GM03348 (cell line): ENCODE results near the gene TOMM40L.

Experiments used
- DNase-seq: peaks from one replicate; pipeline ENCODE4 v3.0.0; 2012; ENCODE audit warnings: low spot score

TOMM40L gene

DNA sequence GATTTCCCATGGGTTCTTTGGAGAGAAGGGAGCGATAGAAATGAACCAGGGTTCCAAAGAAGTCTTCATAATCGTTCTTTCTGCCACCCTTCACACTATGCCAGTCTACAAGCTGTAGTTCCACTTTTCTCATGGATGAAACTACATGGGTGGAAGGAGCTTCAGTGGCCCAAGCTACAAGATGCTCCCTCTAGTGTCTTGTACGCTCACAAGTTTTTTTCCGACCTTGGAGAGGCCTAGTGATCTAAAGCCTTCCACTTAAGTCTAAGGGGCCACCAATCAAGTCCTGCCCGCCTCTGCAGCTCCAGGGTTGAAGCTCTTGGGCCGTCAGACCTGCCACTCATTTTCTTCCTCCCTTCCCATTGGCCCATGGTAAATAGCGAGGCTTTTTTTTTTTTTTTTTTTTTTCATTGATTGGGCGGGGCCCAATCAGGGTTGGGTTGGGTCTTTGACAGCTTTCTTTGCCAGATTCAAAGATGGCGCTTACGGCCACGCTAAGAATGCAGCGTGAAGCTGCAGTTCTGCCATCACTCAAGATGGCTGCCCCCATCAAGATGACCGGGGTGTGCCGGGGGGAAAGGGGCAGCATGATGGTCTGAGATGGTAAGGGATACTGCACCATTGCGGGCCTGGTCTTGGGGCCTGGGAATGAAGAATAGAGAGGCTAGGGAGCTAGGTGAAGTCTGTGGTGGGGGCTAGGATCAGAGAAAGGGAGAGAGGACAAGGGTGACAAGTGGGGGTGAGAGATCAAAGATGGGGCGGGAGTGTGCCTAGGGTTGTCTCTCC is at the start of gene TOMM40L:
TOMM40L (plus strand) TSS at position 527 of the 786 bp plus-strand sequence. CDS start 430 bp downstream, outside the sequence.
- peak; percentile 96 for DNase-seq

DNA sequence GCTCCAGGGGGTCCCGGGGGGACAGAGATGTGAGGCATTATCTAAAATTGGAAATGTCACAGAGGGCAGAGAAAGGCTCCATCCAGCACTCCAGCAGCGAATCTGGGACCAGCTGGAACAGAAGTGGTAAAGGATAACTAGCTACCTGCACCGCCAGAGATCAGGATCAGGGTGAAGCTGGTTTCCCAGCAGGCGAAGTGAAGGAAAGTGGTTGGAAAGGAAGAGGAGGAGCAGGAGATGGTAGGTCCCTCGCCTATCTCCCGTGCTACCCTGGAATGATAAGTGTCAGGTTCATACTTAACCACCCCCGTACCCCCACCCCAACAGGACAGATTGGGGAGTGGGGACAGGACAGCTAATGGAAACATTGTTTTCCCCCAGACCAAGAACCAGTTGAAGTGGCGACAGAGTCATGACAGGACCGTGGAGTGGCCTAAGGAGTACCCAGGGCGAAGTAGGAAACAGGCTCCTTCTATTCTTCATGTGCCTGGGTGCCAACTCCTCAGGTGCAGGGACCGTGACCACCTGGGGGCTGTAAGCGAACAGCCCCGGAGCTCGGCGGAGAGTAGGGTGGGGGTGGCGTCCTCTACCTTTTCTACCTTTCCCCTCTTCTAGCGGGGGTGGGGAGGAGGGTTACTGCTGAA is 49.3 kb upstream of the TOMM40L start:
- DNase-seq = no peak

DNA sequence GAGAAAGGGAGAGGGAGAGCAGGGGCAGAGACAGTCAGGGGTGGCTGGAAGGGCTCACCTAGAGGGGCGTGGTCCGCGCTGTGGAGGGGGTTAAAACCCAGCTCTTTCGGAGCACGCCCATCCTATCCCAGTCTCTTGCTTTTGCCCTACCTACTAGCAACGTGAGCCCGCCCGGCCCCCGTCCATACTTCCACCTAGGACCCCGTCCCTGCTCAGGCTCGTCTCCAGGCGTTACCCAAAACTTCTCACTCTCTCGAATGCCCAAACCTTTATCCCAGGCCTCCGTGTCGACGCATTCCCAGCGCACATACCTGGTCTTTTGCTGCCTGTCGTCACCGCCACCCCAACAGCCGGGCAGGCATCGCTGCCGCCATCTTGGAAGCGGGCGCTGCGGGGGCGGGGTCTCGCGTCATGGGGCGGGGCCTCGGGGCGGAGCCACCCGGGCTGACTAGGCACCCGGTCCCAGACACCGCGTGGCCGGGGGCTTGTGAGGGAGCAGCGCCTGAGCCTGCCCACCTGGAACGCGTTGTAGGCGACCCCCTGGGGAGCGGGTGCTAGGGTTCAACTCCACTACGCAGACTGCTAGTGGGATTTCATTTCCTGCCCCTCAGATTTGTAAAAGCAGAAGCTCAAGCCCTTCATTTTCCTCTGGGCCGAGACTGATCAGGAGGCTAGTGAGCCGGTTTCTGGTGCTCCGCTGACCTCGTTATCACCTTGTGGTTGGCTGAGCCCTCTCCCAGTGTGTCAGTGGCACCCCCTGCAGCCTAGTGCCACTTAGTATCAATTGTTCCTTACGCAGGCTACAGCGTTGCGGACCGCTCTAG is 48.5 kb upstream of the TOMM40L start, which contains the start of gene B4GALT3:
B4GALT3 (minus strand) TSS at position 396 of the 824 bp plus-strand sequence. CDS start 1,447 bp downstream, outside the sequence.
- DNase-seq = peak; percentile 97

DNA sequence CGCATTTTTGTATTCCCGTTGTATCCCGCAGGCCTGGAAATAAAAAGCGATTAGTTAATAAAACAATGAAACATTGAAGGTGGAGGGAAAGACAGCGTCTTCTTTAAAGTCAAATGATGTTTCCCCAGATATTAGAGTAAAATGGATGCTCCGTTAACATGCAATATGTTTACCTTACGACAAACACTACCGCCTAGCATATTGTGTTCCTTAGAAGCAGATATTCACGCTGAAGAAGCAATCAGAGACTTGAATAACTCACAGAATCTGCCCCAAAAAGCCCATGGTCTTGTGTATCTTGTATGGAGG is 48.0 kb upstream of the TOMM40L start:
- no peak for DNase-seq

DNA sequence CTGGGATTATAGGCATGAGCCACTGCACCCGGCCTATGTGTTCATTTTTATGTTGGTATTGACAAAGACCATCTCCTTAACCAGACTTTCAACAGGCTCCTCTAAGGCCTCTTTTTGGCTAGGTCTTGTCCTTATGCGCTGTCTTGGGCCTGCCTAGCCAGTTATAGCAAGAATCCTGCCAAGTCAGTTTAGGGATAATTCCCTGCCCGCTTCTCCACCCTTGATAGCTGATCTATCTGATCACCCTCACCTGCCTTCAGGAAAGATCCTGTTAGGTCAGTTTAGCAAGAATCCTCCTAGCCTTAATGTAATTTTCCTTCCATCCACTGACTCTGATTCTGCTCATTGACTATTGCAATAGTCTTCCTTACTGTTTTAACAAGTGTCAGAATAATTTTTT is 46.2 kb upstream of the TOMM40L start:
- no peak for DNase-seq

DNA sequence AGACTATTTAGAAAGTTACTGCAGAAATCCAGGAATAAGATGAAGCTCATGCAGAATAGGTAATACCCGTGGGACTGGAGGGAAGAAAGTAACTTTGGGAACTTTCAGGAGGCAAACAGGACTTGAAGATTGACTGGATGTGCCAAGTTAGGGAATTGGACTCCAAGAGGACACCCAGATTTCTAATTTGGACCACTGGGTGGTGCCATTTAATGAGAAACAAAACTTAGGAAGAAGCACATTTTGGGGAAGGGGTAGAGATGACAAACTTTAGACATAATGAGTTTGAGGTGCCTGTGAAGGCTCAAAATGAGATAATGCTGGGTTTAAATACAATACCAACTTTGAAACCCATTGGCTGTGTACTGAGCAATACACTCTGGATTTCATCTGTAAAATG is 45.2 kb upstream of the TOMM40L start:
- DNase-seq = no peak

DNA sequence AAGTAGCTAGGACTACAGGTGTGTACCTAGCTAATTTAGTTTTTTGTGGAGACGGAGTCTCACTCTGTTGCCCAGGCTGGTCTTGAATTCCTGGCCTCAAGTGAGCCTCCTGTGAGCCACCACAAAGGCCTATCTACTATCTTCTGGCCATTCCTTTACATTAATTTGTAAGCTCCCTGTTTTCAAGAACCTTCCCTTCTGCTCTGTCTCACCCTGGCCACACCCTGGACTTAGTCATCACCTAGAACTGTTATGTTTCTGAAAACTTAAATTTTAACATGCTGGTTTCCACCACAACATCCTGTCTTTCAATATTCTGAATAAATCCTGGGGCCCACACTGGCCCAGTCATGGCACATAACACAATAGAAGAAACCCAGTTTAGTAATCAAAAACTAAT is 43.6 kb upstream of the TOMM40L start:
- peak; percentile 44 for DNase-seq

DNA sequence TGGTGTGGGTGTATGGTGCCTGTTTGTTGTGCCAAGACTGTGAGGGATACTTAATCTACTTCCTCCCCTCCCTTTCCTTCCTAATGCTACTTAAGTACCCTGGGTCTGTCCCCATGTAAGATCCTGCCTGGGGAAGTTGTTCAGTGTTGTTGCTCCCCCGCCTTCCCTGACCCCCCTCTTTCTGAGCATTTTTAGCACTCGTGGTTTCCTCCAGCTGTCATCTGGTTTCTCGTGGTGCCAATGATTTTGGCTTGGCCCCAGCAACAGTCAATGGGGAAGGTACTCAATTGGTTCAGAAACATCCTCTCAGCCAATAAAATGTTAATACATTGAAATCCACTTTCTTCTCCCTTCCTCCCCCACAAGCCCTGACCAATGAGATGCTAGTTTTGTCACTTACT is 40.6 kb upstream of the TOMM40L start:
- DNase-seq = peak; percentile 83

DNA sequence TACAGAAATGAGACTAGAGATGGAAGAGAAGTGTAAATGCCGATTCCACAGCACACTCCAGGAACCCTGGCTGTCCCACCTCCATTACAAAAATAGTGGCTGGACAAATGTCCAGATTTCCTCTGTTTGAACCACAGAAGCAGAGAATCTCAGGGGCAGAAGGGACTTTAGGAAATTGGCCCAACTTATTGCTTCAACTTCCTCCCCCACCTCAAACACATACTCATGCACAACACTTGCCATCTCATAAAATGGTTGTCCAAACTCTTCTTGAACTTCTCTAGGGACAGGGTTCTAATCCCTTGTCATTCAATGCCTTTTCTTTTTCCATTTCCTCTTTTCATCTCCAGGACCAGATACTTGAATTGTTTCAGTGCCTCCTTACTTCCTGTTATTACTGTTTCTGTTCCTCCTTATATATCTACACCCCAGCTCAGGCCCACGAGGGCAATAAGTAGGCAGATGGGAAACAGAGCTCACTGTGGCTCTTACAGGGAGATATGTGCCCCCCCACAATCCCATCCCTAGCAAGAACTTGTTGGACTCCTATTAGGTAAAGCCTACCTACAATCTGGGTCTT is 40.0 kb upstream of the TOMM40L start:
- DNase-seq = no peak

DNA sequence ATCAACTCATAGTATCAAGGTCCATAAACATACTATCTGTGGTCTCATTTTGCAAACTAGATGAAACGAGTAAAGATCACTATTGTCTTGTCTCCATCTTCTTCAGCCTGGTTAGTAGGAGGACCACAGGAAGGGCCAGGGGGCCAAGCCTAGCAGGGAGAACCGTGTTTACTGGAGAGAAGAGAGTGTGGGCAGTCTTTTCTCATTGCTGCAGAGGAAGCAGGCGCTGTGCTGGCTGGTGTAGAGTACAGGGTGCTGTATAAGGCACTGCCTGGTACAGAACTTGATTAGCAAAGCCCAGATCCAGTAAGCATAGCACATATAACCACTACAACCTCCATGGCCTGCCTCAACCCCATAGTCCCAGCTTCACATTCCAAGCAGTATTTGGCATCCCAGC is 38.5 kb upstream of the TOMM40L start:
- DNase-seq = no peak

DNA sequence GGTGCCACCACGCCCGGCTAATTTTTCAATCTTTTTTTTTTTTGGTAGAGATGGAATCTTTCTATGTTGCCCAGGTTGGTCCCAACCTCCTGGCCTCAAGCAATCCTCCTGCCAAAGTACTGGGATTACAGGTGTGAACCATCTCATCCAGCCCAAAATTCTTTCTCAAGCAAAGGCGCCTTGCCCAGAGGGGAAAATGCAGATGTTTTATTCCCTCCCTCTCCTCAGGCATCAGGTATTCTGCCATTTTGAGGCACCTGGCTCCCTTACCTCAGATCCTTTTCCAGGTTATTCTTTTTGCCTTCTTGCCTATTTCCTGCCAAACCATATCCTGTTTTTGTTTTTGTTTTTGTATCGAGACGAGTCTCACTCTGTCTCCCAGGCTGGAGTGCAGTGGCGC is 37.5 kb upstream of the TOMM40L start:
- no peak for DNase-seq

DNA sequence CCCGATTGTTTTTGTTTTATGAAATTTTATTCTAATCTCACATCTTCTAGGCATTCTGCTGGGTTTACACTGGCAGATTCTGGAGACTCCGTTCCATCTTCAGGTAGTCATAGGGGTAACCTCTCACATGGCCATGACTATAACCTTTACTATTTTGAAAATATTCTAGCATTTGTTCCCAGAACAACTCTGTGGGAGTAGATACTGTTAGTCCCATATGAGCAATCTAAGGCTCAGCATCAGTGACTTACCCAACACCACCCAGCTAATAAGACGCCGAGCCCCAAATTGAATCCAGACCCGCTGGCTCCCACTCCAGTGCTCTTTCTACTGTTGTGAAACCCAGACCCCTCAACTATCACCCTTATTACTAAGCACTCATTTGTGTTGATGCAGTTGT is 36.8 kb upstream of the TOMM40L start:
- no peak for DNase-seq

DNA sequence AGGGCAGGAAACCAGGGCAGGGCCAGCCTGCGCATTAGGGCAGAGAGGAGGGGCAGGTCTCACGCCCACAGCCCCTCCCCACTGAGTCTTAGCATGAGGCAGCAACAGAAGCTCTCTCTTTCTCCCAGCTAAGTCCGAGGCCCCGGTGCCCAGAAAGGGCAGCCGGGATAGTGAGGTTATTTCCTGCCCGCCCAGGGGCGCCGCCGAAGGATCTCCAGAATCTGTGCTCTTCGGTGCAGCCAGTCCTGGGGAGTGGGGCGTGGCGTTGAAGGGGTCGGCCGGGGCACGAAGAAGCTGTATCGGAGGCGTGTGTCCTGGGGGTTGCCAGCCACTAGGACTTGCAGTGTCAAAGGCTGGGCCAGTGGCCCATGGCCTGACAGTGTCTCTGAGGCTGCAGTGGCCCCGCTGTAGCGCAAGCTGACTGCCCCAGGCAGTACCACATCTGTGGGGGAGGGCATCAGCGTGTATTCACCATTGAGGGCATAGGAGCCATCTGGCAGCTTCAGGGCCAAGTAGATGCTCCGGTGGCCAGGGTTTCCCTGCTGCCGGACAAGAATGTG is 34.8 kb upstream of the TOMM40L start:
- no peak for DNase-seq

DNA sequence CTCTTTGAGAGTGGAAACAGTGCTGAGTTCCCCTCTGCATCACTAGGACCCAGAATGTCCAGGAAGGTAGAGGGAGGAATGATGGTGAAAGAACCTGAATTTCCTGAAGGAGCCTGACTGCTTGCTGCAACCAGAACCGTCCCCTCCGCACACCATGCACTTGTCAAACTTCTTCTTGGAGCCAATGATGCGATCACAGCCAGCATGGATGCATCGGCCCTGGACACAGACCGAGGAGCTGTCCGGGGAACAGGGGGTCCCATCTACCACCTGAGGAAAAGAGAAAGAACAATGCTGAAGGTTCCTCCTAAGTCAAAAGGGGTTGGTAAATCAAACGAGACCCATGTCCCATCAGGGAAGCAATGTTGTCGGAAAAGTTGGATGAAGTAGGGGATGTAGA is 33.9 kb upstream of the TOMM40L start:
- no peak for DNase-seq

DNA sequence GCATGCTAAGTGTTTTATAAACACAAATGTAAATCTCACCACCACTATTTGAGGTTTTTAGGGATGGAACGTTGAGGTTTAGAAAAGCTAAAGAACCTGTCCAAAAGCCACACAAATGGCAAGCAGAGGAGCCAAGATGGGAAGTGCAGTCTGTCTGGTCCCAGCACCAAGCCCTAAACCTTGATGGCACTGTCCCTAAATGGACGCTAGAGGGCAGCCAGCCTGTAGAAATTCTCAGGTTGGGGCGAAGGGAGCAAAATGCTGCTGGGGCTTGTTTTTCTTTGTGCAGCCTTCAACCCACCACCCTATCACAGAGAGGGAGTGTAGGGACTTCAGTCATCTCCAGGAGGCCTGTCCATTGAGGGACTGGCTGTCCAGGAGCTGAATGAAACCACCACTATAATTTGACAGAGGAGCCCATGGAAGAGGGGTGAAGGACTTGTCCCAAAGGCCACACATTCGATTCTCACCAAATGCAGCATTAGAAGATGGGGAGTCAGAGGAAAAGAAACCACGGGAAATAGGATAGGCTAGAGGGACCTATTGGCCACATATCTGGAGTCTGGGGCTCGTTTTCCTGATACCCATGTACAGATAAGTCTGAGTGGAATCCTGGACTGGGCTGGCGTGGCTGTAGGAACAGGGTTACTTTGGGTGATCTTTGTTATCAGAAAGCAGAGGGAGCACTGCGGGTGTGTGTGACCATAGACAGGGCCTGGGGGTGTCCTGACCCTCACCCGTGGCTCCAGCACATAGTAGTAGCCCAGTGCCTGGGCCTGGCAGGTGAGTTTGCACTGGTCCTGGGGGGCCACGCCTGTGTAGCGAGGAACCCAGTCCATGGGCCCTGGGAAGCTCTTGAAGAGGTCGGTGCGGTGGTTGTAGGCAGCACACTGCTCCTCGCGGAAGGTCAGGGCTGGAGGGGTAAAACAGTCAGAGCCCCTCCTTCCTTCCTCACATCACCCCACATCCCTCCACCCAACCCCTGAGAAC is 33.1 kb upstream of the TOMM40L start:
- peak; percentile 84 for DNase-seq

DNA sequence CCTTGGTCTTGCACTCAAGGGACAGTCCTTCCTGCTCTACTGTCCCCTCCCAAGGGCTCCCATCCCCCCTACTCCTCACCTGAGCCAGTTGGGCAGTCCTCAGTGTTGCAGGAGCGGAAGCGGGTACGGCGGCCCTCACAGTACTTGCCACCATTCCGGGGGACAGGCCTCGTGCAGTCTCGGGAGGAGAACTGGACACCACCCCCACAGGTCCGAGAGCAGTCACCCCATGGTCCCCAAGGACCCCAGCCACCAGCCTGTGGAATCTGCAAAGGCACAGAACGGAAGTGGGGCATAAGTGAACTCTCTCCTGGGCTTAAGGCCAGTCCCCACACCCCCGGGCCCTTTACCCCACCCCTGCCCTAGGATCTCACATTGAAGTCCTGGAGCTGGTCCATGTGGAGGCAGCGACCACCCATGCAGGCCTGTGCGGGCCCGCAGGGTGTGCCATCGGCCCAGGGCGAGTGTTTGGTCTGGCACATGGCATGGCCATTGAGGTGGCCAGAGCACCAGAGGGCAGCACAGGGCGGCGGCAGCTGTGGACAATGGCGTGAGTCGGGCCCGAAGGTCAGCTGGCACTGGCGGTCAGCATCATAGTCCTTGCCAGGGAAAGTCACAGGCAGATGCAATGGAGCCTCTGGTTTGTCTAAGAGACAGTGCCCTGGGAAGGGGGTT is 32.2 kb upstream of the TOMM40L start:
- DNase-seq = no peak

DNA sequence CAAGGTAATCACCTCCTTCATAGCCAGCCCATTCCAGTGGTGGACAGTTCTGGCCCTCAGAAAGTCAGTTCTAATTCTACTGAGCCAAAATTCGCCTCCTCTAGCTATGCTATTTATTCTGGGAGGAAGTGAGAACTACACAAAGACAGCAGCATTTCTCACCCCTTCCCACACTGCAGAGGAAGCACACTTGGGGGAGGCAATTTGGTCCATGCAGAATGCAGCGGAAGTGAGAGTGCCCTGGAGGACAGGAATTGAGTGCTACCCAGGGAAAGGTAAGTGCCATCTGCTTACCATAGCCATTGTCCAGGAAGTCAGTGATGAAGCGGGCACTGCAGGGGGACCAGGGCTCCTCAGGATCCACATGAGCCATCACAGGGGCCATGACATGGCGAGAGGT is 30.7 kb upstream of the TOMM40L start:
- DNase-seq = no peak

DNA sequence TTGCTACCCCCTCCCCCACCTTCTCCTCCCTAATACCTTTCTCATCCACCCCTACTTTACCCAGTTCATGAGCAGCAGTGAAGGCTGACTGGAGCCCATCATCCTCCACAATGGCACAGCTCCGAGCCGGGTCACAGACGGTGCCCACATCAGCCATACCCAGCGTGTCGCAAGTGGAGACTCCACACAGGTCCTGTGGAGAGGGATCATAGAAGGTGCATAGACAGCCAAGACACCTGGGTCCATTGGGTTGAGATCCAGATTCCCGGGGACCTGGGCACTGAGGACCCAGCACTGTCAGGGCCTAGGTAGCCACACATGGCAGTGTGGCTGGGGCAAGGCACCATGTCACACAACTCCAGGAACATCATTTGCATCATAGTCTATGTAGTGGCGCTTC is 29.7 kb upstream of the TOMM40L start:
- DNase-seq = no peak

DNA sequence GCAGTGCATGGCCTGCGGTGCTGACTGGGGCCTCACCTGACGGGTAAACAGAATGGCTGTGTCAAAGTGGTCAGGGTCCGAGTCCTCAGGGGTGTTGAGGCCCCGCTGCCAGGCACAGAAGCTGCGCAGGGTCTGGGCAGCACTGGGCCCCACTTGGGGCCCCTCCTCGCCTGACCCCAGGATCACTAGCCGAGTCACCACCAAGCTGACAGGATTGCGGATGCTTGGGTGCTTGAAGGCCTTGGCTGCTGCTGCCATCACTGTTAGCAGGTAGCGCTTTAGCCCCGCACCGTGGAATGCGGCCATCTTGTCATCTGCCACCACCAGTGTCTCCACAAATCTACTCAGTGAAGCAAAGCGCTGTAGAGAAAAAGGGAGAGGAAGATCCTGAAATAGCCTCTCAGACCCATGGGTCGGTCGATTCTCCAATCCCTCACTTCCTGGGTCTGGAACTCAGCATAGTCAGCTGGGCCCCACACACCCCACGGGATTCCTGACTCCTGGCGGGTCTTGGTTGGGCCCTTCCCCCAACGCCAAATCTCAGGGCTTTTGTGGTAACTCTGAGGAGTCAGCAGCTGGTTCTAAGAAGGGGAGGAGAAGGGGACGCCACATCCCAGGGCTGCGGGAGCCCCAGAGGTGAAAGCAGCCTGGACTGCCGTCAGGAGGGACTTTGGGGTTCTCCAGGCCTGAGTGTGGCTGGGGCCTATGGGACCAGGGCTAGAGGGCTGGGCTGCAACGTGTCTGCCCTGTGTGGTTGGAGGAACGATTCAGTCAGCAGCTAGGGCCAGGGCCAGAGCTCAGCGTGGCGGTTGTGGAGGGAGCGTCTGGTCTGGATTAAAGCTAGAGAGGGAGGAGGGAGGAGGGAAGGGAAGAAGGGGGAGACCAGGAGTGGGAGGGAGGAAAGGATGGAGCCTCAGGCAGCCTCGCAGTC is 29.1 kb upstream of the TOMM40L start:
- DNase-seq = peak; percentile 89
